Liver (tissue), 9 donors: ENCODE data around the gene CCDC102B. TPM values are rescaled to one million over a fixed set of nuclear protein-coding genes. Genes with fewer than 3 reads are reported as not detected.
"Not testable (repeated sequence)": the region's sequence is repeated elsewhere in the genome, so short reads cannot be mapped to it uniquely, and the experiment has no call there.

Experiments used
- DNase-seq: peaks from one replicate; pipeline ENCODE4 v3.0.0-alpha.2; 2017; ENCODE audit warnings: low spot score
- H3K27ac ChIP-seq, 2 donors: one replicate each; pipeline ENCODE4 v1.7.0; 2013; ENCODE audit warnings: inconsistent platforms in 2 of 2, low read length in 2 of 2, control low read depth in 1 of 2, low read depth in 1 of 2, mild to moderate bottlenecking in 1 of 2
- H3K27me3 ChIP-seq, 4 donors: one replicate each; pipeline versions ENCODE4 v1.6.1 to v1.7.0; 2013; ENCODE audit warnings: low read length in 3 of 4, inconsistent platforms in 1 of 4, mild to moderate bottlenecking in 1 of 4, moderate library complexity in 1 of 4; ENCODE audit not compliant: control insufficient read depth in 4 of 4, insufficient read depth in 4 of 4
- H3K36me3 ChIP-seq, 4 donors: one replicate each; pipeline versions ENCODE4 v1.6.1 to v1.7.0; 2013; ENCODE audit warnings: low read length in 3 of 4, mild to moderate bottlenecking in 3 of 4, low read depth in 1 of 4, moderate library complexity in 1 of 4; ENCODE audit not compliant: control insufficient read depth in 4 of 4, insufficient read depth in 3 of 4
- H3K4me1 ChIP-seq, 4 donors: one replicate each; pipeline versions ENCODE4 v1.6.1 to v1.7.0; 2013; ENCODE audit warnings: low read length in 3 of 4, mild to moderate bottlenecking in 3 of 4, moderate library complexity in 1 of 4; ENCODE audit not compliant: control insufficient read depth in 4 of 4, insufficient read depth in 4 of 4
- H3K4me3 ChIP-seq, 3 donors: one replicate each; pipeline versions ENCODE4 v1.6.1 to v1.7.0; 2013; ENCODE audit warnings: low read length in 3 of 3, control low read depth in 1 of 3, low read depth in 1 of 3, mild to moderate bottlenecking in 1 of 3
- H3K9ac ChIP-seq, 2 donors: one replicate each; pipeline ENCODE4 v1.7.0; 2013; ENCODE audit warnings: low read length in 2 of 2, mild to moderate bottlenecking in 2 of 2, moderate library complexity in 2 of 2, control low read depth in 1 of 2, low read depth in 1 of 2
- H3K9me3 ChIP-seq, 4 donors: one replicate each; pipeline versions ENCODE4 v1.6.1 to v1.7.0; 2013; ENCODE audit warnings: low read length in 3 of 4; ENCODE audit not compliant: control insufficient read depth in 4 of 4
- FOXA1 ChIP-seq: IDR thresholded peaks from 2 replicates; pipeline ENCODE4 v1.6.1; 2016; ENCODE audit warnings: antibody characterized with exemption
- FOXA2 ChIP-seq: IDR thresholded peaks from 2 replicates; pipeline ENCODE4 v1.6.1; 2016; ENCODE audit warnings: antibody characterized with exemption
- GABPA ChIP-seq, 2 donors: IDR thresholded peaks in 1 of 2; conservative IDR thresholded peaks in 1 of 2; 2 replicates each; pipeline ENCODE4 v1.6.1; 2016; ENCODE audit warnings: antibody characterized with exemption in 2 of 2, mild to moderate bottlenecking in 1 of 2, moderate library complexity in 1 of 2
- JUND ChIP-seq, 2 donors: IDR thresholded peaks; 2 replicates each; pipeline ENCODE4 v1.6.1; 2016; ENCODE audit warnings: antibody characterized with exemption in 2 of 2
- NR2F2 ChIP-seq: IDR thresholded peaks from 2 replicates; pipeline ENCODE4 v1.6.1; 2016; ENCODE audit warnings: antibody characterized with exemption
- RXRA ChIP-seq, 2 donors: IDR thresholded peaks; 2 replicates each; pipeline ENCODE4 v1.6.1; 2017 to 2018; ENCODE audit warnings: antibody characterized with exemption in 2 of 2, mild to moderate bottlenecking in 1 of 2
- ZBTB33 ChIP-seq: IDR thresholded peaks from 2 replicates; pipeline ENCODE4 v1.6.1; 2016; ENCODE audit warnings: antibody characterized with exemption
- WGBS: extraction: QIAGEN DNeasy Blood & Tissue Kit; methylation state at CpG from one replicate; pipeline ENCODE4 v1.1.7; 2013; 5-methylcytosine and 5-hydroxymethylcytosine counted together
- polyA plus RNA-seq, 2 donors: library from polyadenylated mRNA; stranded (reverse) in 1 of 2; unstranded in 1 of 2; fragments of 200-250 nt in 1 of 2; fragments of >200 nt in 1 of 2; fragmentation: Nextera tagmentation in 1 of 2; extraction: Ambion mirVana in 1 of 2; gene quantifications; one replicate each; pipeline versions ENCODE4 v1.2.1 to v1.2.3, GENCODE V29; 2013 to 2015
- total RNA-seq, 2 donors: library from RNA; depleted of rRNA; stranded (reverse); fragments of >200 nt; gene quantifications; one replicate each; pipeline ENCODE4 v1.2.3, GENCODE V29; 2014
- TF ChIP-seq, protein P1 (sequence below): fragments of 150-350 bp; IDR thresholded peaks from 2 replicates; pipeline ENCODE4 v1.5.1; 2017; ENCODE audit warnings: improper control_type of control experiment, low read depth, low read length; ENCODE audit not compliant: missing input control
- TF ChIP-seq, protein P2 (sequence below): IDR thresholded peaks from 2 replicates; pipeline ENCODE4 v1.6.1; 2016; ENCODE audit warnings: antibody characterized with exemption, mild to moderate bottlenecking
- TF ChIP-seq, protein P3 (sequence below): IDR thresholded peaks from 2 replicates; pipeline ENCODE4 v1.6.1; 2016; ENCODE audit warnings: antibody characterized with exemption
- donor health status: healthy.
- donor health status: healthy.
- donor health status: healthy.
- donor health status: healthy.
- donor health status: healthy.

The CCDC102B gene
- total and polyA plus RNA-seq, 4 donors: 0.54 to 4.5 (median 1.4) TPM

- TF ChIP-seq, protein P1, sequence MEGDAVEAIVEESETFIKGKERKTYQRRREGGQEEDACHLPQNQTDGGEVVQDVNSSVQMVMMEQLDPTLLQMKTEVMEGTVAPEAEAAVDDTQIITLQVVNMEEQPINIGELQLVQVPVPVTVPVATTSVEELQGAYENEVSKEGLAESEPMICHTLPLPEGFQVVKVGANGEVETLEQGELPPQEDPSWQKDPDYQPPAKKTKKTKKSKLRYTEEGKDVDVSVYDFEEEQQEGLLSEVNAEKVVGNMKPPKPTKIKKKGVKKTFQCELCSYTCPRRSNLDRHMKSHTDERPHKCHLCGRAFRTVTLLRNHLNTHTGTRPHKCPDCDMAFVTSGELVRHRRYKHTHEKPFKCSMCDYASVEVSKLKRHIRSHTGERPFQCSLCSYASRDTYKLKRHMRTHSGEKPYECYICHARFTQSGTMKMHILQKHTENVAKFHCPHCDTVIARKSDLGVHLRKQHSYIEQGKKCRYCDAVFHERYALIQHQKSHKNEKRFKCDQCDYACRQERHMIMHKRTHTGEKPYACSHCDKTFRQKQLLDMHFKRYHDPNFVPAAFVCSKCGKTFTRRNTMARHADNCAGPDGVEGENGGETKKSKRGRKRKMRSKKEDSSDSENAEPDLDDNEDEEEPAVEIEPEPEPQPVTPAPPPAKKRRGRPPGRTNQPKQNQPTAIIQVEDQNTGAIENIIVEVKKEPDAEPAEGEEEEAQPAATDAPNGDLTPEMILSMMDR: no peak
- TF ChIP-seq FOXA1: peak; percentile 8
- no peak for TF ChIP-seq NR2F2
- TF ChIP-seq FOXA2: peak; percentile 44
- no peak for TF ChIP-seq GABPA (IDR thresholded peaks at IDR 0.05 in 1 of 2, conservative IDR thresholded peaks at IDR 0.05 in 1 of 2)
- TF ChIP-seq, protein P2, sequence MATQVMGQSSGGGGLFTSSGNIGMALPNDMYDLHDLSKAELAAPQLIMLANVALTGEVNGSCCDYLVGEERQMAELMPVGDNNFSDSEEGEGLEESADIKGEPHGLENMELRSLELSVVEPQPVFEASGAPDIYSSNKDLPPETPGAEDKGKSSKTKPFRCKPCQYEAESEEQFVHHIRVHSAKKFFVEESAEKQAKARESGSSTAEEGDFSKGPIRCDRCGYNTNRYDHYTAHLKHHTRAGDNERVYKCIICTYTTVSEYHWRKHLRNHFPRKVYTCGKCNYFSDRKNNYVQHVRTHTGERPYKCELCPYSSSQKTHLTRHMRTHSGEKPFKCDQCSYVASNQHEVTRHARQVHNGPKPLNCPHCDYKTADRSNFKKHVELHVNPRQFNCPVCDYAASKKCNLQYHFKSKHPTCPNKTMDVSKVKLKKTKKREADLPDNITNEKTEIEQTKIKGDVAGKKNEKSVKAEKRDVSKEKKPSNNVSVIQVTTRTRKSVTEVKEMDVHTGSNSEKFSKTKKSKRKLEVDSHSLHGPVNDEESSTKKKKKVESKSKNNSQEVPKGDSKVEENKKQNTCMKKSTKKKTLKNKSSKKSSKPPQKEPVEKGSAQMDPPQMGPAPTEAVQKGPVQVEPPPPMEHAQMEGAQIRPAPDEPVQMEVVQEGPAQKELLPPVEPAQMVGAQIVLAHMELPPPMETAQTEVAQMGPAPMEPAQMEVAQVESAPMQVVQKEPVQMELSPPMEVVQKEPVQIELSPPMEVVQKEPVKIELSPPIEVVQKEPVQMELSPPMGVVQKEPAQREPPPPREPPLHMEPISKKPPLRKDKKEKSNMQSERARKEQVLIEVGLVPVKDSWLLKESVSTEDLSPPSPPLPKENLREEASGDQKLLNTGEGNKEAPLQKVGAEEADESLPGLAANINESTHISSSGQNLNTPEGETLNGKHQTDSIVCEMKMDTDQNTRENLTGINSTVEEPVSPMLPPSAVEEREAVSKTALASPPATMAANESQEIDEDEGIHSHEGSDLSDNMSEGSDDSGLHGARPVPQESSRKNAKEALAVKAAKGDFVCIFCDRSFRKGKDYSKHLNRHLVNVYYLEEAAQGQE: no peak
- TF ChIP-seq, protein P3, sequence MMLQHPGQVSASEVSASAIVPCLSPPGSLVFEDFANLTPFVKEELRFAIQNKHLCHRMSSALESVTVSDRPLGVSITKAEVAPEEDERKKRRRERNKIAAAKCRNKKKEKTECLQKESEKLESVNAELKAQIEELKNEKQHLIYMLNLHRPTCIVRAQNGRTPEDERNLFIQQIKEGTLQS: no peak
Observed at GRCh38 chr18:68940754-68941153, 142.9 kb downstream of the CCDC102B start (continued).

DNA sequence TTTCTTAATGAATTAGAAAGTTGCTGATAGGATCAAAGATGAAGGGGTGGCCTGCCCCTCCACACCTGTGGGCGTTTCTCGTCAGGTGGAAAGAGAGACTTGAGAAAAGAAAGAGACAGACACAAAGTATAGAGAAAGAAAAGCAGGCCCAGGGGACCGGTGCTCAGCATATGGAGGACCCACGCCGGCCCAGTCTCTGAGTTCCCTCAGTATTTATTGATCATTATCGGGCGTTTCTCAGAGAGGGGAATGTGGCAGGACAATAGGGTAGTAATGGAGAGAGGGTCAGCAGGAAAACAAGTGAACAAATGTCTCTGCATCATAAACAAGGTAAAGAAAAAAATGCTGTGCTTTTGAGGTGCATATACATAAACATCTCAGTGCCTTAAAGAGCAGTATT, 144.3 kb downstream of the CCDC102B start:
- WGBS: 77% methylated on average over 7 of the region's 7 CpGs
- Histone ChIP-seq H3K27ac (no peak overlapping the region), H3K9me3 (no peaks in the 10 kb centered on the region), H3K4me1 (peaks cover 0 to 7% (median 3%) of the 10 kb centered on the region in 4 donors), H3K36me3 (no peaks in the 10 kb centered on the region), H3K27me3 (no peaks in the 10 kb centered on the region), H3K4me3 (no peak overlapping the region), H3K9ac (no peak overlapping the region)
- DNase-seq: no peak
- TF ChIP-seq JUND (IDR thresholded peaks at IDR 0.05) (no peak), NR2F2 (no peak), ZBTB33 (no peak), GABPA (IDR thresholded peaks at IDR 0.05 in 1 of 2, conservative IDR thresholded peaks at IDR 0.05 in 1 of 2) (no peak), RXRA (IDR thresholded peaks at IDR 0.05) (no peak)

- not testable (repeated sequence) for H3K36me3 ChIP-seq, H3K27ac ChIP-seq, H3K4me3 ChIP-seq, H3K27me3 ChIP-seq, H3K9ac ChIP-seq, DNase-seq, H3K9me3 ChIP-seq, H3K4me1 ChIP-seq
- 91% methylated on average over 2 of the region's 2 CpGs for WGBS
Observed at GRCh38 chr18:68943861-68944260, 146.0 kb downstream of the CCDC102B start.
